ENCODE measurements around the gene VTI1A. TPM values are rescaled to one million over a fixed set of nuclear protein-coding genes. Genes with fewer than 3 reads are reported as not detected.

Gene VTI1A
- total RNA-seq, 1 donor, result 37.1 TPM

DNA sequence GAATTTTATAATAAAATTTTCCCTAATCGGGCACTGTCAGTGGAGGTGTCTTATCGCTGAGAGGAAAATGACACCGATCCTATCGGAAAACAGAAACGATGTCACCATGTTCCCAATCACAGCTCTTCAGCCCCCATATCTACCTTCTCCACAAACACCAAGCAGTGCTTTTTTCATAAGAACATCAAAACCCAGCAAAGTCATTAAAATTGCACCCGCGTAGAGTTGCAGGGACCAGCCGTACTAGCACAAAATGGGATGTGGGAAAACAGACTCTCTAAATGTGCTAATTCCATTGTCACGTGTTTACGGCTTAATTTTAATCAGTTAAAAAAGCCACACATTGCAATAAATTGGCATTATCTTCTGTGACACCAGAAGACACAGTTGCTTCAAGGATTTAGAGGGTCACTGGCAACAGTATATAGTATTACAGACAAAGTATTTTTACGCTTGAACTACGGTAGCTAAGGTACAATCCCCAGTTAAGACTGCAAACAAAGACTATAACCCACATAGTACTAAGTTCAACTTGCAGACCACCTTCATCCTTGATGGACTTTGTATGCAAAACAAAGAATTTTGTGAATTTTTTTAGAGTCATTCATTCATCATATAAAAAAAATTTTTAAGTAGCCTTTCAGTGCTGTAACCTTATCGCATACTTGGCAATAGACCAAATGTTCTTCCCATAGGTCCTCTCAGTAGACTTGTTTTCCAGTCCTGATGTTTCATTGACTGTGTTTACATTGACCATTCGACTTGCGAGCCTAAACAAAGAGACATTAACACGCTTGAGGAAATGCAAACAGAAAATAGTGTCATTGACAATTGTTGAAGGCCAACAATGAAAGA, 116.0 kb downstream of the VTI1A start:
- TF ChIP-seq CTCF (IDR thresholded peaks at IDR 0.05; ENCODE audit: insufficient read depth, low read depth, low read length), result no peak
- DNase-seq (ENCODE audit: low read depth), result no peak
- no peak overlapping the region for H3K4me3 ChIP-seq (ENCODE audit: low read depth, low read length)

DNA sequence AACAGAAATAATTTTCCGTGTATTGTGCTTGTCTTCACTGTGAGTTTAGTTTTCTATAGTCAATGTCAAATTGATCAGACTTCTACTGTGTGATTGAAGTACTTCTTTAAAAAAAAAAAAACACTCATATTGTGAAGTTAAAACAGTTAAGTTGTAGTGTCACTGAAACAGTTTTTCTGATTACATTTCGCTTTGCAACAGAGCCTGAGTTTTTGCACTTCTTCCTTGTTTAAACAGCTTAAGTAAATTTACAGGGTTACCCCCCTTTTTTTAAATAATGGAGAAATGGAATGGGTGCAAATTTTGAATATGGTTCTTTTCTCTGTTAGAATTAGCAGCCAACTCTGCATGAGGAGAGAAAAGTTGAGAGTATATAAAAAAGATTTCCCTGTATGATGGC, 117.3 kb downstream of the VTI1A start:
- DNase-seq (ENCODE audit: low read depth), result no peak
- no peak overlapping the region for H3K4me3 ChIP-seq (ENCODE audit: low read depth, low read length)
- no peak for TF ChIP-seq CTCF (IDR thresholded peaks at IDR 0.05; ENCODE audit: insufficient read depth, low read depth, low read length)

DNA sequence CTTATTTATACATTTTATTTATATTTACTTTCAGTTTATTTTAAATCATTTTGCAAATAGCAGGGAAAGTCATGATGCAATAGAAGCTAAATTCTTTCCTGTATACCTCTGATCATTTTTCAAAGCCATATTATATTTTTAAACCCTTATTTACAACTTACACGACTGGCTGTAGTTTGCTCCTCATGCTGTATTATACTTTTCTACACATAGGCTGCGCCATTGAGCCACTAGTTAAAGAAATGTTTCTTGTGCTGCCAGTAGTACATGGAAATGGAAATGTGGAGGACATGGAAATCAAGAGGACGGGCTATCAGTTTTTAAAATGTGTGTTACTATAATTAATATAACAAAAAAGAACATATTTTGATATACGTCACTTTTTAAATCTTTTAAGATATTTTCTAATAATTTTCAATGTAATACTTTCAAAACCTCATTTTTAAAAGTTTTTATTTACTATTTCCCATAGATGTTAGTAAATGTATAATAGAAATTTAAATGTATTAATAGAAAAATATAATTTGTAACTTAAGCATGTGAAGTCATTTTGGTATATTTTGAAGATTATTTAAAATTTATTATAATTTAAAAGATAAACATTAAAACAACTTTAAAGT, 118.5 kb downstream of the VTI1A start:
- peak; percentile 77 for DNase-seq (ENCODE audit: low read depth)
- no peak overlapping the region for H3K4me3 ChIP-seq (ENCODE audit: low read depth, low read length)
- peak; percentile 84 for TF ChIP-seq CTCF (IDR thresholded peaks at IDR 0.05; ENCODE audit: insufficient read depth, low read depth, low read length)

DNA sequence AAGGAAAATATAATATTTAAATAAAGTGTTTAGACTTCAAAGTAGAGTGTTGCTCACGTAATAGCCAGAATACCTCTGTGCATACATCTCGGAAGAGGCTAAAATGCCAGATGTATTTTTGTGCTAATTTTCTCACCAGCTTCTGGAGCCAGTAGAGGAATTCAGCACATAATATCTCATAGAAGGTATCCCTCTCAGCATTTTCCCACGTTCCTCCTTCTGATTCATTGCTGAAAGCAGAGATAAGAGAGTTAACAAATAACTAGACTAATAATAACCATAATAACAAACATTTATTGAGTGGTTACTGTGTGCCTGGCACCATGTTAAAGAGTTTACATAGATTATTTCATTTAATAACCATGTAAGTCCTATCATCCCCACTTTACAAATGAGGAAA, 123.6 kb downstream of the VTI1A start:
- H3K4me3 ChIP-seq (ENCODE audit: low read depth, low read length), result no peak overlapping the region
- peak; percentile 7 for DNase-seq (ENCODE audit: low read depth)
- no peak for TF ChIP-seq CTCF (IDR thresholded peaks at IDR 0.05; ENCODE audit: insufficient read depth, low read depth, low read length)

DNA sequence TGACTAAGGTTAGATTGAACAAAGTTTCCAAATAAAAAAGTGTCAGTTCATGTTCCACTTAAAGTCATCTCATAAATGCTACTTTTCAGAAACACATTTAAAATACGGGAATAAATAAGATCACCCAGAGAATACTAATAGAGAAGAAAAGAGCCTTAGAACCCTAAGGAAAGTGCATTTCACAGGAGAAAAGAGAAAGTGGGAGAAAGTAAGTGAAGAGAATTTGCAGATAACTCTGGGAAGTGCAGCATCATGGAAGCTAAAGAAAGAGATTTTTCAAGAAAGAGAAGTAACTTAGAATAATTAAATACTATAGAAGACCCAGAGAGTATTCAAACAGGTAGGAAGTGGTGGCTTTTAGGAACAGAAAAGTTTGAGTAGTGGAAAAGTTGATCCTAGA, 132.6 kb downstream of the VTI1A start:
- no peak for DNase-seq (ENCODE audit: low read depth)
- H3K4me3 ChIP-seq (ENCODE audit: low read depth, low read length), result no peak overlapping the region
- no peak for TF ChIP-seq CTCF (IDR thresholded peaks at IDR 0.05; ENCODE audit: insufficient read depth, low read depth, low read length)

- TF ChIP-seq CTCF (IDR thresholded peaks at IDR 0.05; ENCODE audit: insufficient read depth, low read depth, low read length), result no peak
- no peak overlapping the region for H3K4me3 ChIP-seq (ENCODE audit: low read depth, low read length)
- DNase-seq (ENCODE audit: low read depth), result no peak
These were observed 133.3 kb downstream of the VTI1A start for GRCh38 chr10:112580267-112580666.
